HG03558 (cell line): ENCODE results near the gene LTO1.

ENCODE experiments used
- ATAC-seq: cut with Tn5 transposase; IDR thresholded peaks from one replicate; pipeline ENCODE4 v1.9.1; 2021; ENCODE audit warnings: moderate number of reproducible peaks; ENCODE audit not compliant: unreplicated experiment; ENCODE audit errors: extremely low read depth

The LTO1 gene

DNA sequence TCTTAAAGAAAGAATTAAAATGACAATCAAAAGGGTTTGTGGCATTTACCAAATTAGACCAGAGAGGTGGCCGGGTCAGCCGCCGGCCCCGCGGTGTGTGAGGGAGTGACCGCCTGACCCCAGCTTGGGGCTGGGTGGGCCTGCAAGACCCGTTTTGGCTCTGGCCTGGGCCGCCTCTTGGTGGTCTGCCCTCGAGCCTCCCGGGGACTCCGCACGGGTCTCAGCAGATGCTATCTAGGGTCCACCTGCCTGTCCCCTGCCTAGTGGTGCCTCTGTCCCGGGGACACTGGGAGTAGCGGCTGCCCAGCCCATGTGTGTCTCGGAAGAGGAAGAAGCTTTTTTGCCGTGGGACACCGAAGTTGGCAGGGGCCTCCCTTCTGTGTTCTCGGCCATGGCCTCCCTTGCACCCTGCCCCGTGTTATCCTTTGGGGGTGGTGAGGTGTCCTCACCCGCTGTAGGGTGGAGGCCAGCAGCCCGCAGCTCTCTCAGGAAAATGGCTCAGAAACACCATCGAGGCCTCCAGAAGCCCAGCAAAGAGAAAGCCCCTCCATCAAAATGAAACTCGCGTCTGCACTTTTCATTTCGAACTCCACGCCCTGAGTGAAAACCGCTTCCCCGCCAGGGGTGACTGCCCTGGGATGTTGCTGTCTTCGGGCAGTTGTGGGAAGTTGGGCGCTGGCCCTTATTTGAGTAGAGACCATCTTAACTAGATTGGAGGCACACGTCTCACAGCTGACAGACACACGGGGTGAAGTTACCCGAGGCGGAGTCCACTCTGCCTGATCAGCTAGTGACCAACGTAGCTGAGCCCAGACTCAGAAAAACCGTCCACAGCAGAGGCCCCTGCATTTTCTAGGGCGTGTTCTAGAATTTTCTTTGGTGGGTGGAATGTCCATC is 26.2 kb downstream of the LTO1 start:
- no peak for ATAC-seq

GRCh38 chr11:69647761-69648497 is 27.2 kb downstream of the LTO1 start:
- ATAC-seq = no peak

GRCh38 chr11:69647390-69647748 is 27.8 kb downstream of the LTO1 start:
- ATAC-seq = no peak

GRCh38 chr11:69646493-69647389 is 28.4 kb downstream of the LTO1 start:
- ATAC-seq = no peak

DNA sequence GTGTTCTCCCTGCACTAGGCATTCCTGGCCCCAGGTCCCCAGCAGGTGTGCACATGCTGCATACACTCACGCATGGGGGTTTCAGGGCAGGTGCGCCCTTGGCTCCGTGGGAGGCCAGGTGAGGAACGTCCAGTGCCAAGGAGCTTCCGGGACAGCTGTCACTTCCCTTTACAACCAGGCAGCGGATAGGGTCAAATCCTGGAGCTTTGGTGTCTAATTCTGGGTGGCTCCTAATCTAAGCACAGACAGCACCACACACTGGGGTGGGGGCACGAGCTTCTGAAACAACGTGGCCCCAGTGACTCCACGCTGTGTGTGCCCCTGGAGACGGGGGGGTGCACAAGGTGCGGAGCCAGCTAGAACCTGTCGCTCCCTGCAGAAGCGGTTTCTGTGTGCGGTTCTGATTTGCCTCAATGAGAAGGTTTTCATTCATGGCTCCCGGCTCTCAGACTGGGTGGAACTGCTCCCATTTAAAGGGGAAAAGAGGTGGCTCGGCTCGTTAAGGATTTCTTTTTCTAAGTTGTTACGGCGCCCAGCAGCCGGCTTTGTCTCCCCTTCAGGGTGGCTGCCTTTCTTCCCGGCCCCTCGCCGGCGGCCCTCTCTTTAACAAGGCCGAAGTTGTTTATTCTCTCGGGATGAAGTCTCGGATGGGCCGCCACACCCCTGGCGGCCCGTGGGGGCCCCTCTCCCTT is 29.2 kb downstream of the LTO1 start:
- ATAC-seq = no peak

DNA sequence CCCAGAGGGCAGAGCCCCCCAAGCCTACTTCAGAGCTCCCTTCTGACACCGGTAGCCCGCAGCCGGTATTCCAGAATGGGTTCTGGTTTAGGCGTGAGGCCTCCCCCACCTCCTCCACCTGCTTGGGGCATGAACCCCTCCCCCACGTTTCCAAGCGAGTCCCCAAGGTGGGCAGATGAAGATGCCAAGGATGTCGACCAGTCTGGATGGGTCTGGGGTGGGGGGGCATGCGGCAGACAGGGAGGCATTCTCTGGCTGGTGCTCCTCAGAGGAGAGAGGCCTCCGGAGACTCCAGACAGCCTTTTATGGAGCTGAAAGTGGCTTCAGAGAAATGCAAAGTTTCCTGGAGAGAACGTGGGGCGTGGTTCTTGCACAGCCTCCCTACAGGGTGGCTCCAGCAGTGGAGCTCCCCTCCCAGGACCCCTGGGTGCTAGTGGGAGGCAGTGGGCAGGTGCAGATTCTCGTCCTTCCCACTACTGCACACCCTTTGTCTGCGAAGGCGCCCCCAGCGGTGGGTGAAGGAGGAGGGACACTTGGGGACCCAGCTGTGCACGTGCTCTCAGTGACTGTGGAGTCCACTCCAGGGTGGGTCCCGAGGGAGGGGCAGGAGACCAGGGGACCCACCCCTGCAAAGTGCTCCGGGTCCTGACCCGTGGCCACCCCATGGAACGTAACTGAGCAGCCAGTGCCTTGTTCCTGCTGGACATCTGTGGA is 30.0 kb downstream of the LTO1 start:
- no peak for ATAC-seq

- ATAC-seq = no peak
Measured at GRCh38 chr11:69644071-69644961, 30.8 kb downstream of the LTO1 start.

GRCh38 chr11:69643646-69644045 is 31.5 kb downstream of the LTO1 start:
- ATAC-seq = no peak

GRCh38 chr11:69642913-69643632 is 32.1 kb downstream of the LTO1 start:
- no peak for ATAC-seq

GRCh38 chr11:69642549-69642912 is 32.6 kb downstream of the LTO1 start:
- no peak for ATAC-seq

GRCh38 chr11:69641681-69642548 is 33.2 kb downstream of the LTO1 start:
- ATAC-seq = no peak

- no peak for ATAC-seq
Measured at GRCh38 chr11:69640995-69641581, 34.1 kb downstream of the LTO1 start, which contains the start of gene CCND1. CCND1 (plus strand) TSS chr11:69641156; CDS start chr11:69641314, 158 bp downstream.

DNA sequence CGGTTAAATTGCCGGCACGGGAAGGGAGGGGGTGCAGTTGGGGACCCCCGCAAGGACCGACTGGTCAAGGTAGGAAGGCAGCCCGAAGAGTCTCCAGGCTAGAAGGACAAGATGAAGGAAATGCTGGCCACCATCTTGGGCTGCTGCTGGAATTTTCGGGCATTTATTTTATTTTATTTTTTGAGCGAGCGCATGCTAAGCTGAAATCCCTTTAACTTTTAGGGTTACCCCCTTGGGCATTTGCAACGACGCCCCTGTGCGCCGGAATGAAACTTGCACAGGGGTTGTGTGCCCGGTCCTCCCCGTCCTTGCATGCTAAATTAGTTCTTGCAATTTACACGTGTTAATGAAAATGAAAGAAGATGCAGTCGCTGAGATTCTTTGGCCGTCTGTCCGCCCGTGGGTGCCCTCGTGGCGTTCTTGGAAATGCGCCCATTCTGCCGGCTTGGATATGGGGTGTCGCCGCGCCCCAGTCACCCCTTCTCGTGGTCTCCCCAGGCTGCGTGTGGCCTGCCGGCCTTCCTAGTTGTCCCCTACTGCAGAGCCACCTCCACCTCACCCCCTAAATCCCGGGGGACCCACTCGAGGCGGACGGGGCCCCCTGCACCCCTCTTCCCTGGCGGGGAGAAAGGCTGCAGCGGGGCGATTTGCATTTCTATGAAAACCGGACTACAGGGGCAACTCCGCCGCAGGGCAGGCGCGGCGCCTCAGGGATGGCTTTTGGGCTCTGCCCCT is 34.7 kb downstream of the LTO1 start:
- no peak for ATAC-seq

- ATAC-seq = no peak
Measured at GRCh38 chr11:69639831-69640230, 35.3 kb downstream of the LTO1 start.

- no peak for ATAC-seq
Measured at GRCh38 chr11:69638941-69639681, 36.0 kb downstream of the LTO1 start.
